Ectodermal cell (in vitro differentiated cells): ENCODE measurements around the gene SYNPO.

Source experiments
- H3K27ac ChIP-seq: 2 replicates; pipeline ENCODE4 v1.7.0; 2013; ENCODE audit warnings: mild to moderate bottlenecking, low read depth, low read length; ENCODE audit not compliant: insufficient read depth, poor library complexity, severe bottlenecking
- H3K27me3 ChIP-seq: 2 replicates; pipeline ENCODE4 v1.7.0; 2013; ENCODE audit warnings: mild to moderate bottlenecking, low read length; ENCODE audit not compliant: insufficient read depth, control insufficient read depth, poor library complexity, severe bottlenecking
- H3K36me3 ChIP-seq: one replicate; pipeline ENCODE4 v1.7.0; 2013; ENCODE audit warnings: low read length; ENCODE audit not compliant: control insufficient read depth, insufficient read depth
- H3K4me1 ChIP-seq: one replicate; pipeline ENCODE4 v1.7.0; 2013; ENCODE audit warnings: low read length; ENCODE audit not compliant: control insufficient read depth, insufficient read depth
- H3K4me3 ChIP-seq: 2 replicates; pipeline ENCODE4 v1.7.0; 2013; ENCODE audit warnings: low read depth, low read length, control low read depth; ENCODE audit not compliant: insufficient read depth
- H3K9me3 ChIP-seq: 2 replicates; pipeline ENCODE4 v1.7.0; 2013; ENCODE audit warnings: mild to moderate bottlenecking, low read length, moderate library complexity; ENCODE audit not compliant: control insufficient read depth
- WGBS, 2 experiments: methylation state at CpG; one replicate each; pipeline ENCODE4 v1.1.7; 2013; ENCODE audit warnings: missing lambda C conversion rate in 2 of 2; 5-methylcytosine and 5-hydroxymethylcytosine counted together

The SYNPO gene

DNA sequence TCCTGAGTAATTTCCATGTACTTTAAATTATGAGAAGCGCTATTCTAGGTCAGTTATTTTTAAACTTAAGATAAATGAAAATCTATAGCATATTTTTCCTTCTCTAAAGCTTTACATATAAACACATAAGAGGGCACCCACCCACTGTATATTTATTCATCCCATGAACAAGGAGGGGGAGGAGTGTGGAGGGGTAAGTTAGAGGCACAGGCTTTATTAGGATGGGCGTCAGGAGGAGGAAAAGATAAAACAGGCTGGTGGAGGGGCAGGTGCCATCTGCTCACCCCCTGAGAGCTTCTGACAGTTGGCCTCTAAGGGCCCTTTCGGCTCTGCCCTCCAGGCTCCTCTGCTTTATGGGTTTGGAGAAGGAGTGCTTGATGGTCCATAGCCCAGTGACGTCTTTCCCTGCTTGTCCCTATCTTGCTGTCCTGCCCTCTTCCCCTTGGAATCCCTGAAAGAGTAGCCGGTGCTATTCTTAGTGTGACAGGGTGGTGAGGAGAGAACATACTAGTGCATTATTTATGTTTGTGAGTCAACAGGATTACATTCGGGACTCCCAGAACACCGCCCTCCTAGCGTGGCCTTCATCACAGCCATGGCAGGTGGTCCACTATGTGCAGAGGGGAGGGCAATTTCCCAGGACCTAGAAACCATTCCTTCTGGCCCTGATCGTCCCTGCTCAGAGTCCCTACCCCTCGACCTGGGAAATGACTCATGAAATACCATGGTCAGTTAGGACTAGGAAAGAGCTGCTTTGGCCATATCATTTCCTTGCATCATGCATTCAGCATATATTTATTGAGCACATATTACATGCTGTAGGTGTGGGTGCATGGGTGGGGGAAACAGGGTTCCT lies 7.9 kb upstream of the SYNPO start:
- Histone ChIP-seq H3K27me3 (no peaks in the 10 kb centered on the region), H3K27ac (no peak overlapping the region), H3K9me3 (no peaks in the 10 kb centered on the region), H3K4me3 (no peak overlapping the region), H3K4me1 (peaks cover 6% of the 10 kb centered on the region), H3K36me3 (no peaks in the 10 kb centered on the region)
- 76 to 83% methylated on average over 9 of the region's 10 CpGs for WGBS, 2 experiments

DNA sequence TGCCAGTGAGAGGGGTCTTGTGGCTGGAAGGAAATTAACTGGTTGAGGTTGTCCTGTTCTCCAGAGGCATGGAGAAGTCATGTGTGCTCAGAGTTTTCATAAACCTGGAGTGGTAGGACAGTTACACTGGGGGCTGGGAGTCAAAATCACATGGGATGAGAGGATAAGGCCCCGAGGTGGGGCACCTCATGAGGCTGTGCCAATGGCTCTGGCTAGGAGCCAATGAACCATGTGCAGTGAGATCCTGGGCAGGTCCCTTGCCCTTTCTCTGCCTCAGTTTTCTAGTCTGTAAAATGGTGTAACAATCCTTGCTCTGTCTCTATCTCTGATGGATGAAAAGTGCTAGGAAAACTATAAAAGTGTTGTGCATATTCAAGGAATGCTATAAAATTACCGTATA lies 7.0 kb upstream of the SYNPO start:
- WGBS, 2 experiments: 93 to 97% methylated on average over 1 to 2 of the region's 2 CpGs
- no peak overlapping the region for H3K27ac ChIP-seq
- no peak overlapping the region for H3K4me3 ChIP-seq
- no peaks in the 10 kb centered on the region for H3K9me3 ChIP-seq
- H3K27me3 ChIP-seq: no peaks in the 10 kb centered on the region
- H3K4me1 ChIP-seq: peaks cover 13% of the 10 kb centered on the region
- no peaks in the 10 kb centered on the region for H3K36me3 ChIP-seq

DNA sequence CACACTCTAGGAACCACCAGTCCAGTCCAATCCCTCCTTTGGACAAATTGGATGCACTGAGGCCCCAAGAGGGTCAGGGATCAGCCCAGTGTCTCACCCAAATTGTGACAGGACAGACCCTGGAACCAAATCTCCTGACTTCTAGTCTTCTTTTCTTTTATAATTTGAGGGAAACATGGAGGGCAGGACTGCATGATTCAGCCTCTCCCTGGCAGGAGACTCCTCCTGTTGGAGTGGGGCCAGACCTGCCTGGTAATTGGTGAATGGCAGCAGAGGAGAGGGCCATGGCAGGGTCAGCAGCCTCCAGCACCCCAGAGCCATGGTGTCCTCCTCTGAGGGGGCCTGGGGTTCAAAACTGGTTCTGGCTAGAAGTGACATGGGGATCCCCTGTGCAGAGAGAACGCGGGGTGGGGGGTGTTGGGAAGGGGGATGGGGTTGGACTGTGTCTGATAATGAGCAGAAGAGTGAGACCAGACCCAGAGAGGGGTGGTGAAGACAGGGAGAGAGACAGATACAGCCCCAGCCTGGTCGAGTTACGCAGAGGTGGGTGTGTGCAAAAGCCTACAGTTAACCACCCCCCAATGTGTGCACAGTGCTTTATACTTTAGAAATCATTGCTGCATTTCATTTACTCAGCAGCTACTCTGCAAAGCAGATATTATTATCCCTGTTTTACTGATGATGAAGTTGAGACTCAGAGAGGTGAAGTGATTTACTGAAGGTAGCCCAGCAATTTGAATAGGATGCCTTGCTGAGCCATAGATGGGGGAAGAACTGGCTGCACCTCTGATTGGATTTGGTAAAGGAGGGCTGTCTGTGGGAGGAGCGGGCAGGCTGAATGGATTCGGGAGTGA lies 3.8 kb upstream of the SYNPO start:
- H3K4me1 ChIP-seq: peaks cover 25% of the 10 kb centered on the region
- H3K27ac ChIP-seq: no peak overlapping the region
- H3K9me3 ChIP-seq: no peaks in the 10 kb centered on the region
- H3K4me3 ChIP-seq: no peak overlapping the region
- WGBS, 2 experiments: 84 to 87% methylated on average over 4 to 6 of the region's 6 CpGs
- H3K36me3 ChIP-seq: no peaks in the 10 kb centered on the region
- no peaks in the 10 kb centered on the region for H3K27me3 ChIP-seq

DNA sequence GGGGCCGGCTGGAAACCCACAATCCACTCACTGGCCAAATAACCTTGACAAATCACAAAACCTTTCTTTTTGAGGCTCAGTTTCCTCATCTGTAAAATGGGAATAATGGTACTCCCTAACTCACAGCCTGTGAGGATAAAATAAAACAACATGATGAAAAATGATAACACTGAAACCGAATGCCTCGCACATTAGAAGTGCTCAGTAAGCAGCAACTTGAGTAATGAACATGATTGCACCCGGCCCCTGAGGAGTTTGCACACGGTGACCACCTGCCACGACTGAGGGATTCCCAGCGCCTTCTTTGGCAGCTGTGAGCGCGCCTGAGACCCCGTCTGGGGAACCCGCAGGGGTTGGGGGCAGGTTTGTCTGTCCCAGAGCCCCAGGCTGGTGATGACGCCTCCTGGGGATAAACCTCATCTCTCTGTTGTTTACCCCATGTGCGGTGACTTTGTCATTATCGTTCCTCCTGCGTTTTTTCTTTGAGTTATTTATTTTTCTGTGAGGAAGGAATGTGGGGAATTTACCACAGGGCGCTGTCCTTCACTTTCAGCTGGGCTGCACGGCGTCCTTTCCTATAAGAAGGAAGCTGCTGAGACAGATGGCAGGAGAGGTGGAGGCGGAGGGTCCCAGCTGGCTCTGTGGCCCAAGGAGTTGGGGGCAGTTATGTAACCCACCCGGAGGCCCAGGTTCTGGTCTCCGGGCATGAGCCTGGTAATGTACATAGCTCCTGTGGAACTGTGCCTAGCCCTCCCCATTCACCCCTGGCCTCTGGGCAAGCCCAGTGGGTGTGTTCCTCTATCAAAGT lies 3.0 kb upstream of the SYNPO start:
- Histone ChIP-seq H3K4me1 (peaks cover 29% of the 10 kb centered on the region), H3K4me3 (no peak overlapping the region), H3K9me3 (no peaks in the 10 kb centered on the region), H3K27me3 (no peaks in the 10 kb centered on the region), H3K36me3 (no peaks in the 10 kb centered on the region), H3K27ac (peak overlapping the region; percentile 16)
- WGBS, 2 experiments: 28 to 33% methylated on average over 20 to 21 of the region's 21 CpGs

DNA sequence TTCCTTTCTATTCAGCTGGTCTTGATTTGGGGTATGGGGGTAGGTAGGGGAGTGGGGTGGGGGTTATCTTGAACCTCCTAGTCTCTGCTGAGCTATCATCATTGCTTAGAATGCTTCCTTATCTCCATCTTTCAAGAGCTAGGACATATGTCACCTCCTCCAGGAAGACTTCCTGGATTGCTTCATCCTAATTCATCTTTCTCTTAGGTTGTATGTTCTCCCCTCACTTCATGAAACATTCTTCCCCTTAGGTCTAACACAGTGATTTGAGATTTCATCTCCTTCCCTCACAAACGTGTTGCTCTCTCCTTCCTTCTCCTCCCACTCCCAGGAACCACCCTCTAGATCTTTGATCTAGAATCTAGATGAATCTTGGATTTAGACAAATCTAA lies 2.4 kb upstream of the SYNPO start:
- no peaks in the 10 kb centered on the region for H3K27me3 ChIP-seq
- 31 to 38% methylated on average over 1 of the region's 1 CpG for WGBS, 2 experiments
- H3K4me3 ChIP-seq: no peak overlapping the region
- H3K27ac ChIP-seq: no peak overlapping the region
- H3K36me3 ChIP-seq: no peaks in the 10 kb centered on the region
- no peaks in the 10 kb centered on the region for H3K9me3 ChIP-seq
- peaks cover 32% of the 10 kb centered on the region for H3K4me1 ChIP-seq

DNA sequence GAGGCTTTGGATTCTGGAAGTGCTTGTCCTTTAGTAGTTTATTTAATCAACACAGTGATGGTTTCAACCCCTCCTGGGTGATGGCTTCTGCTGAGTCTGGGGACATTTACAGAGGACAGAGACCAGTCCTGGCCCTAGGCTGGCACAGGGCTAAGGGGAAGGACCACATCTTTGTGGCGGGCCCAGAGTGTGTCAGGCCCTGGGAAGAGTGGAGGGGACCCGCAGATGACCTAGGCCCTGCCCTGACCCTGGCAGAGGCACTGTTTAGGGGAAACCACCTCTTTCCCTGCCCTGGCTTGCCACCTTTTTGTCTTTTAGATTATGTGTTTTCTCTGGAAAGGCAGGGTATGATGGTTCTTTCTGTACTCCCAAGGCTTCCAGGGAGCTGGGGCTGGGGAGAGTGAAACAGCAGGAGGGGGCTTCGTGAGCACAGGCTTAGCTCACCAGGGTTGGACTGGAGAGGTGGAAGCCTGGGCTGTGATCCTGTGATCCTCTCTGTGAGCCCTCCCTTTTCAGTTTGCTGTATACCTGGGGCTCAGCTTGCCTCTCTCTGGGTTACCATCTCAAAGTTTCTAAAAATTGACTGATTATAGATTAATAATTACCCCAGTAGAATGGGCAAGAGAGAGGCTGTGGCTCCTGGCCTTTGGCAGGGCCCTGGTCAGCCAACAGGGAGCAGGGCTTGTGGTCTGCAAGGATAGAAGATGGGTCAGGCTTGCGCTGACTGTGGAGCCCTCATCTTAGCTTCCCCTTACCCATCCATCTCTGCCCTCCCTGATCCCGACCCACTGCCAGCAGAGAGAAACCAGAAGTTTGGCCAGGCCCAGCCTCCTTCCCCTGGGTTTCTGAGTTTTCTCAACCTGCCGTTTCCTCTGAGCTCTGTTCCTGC lies 1.7 kb upstream of the SYNPO start:
- no peak overlapping the region for H3K27ac ChIP-seq
- H3K36me3 ChIP-seq: no peaks in the 10 kb centered on the region
- 80% methylated on average over 6 of the region's 6 CpGs for WGBS, 2 experiments
- H3K4me1 ChIP-seq: peaks cover 32% of the 10 kb centered on the region
- H3K4me3 ChIP-seq: no peak overlapping the region
- H3K9me3 ChIP-seq: no peaks in the 10 kb centered on the region
- no peaks in the 10 kb centered on the region for H3K27me3 ChIP-seq

DNA sequence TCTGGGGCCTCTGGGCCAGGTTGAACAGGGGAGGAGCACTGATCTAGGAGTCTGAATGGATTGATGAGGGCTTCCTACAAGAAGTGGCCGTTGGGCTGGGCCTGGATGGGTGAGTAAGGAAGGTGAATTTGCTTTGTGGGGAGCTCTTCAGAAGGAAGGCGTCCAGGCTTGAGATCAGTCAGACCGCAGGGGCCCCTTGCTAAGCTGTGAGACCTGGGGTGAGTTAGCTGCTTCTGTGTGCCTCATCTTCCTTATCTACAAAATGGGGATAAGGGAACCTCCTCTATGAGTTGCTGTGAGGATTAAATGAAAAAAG lies 1.1 kb upstream of the SYNPO start:
- H3K27me3 ChIP-seq: no peaks in the 10 kb centered on the region
- H3K27ac ChIP-seq: no peak overlapping the region
- 86 to 87% methylated on average over 3 of the region's 3 CpGs for WGBS, 2 experiments
- peaks cover 37% of the 10 kb centered on the region for H3K4me1 ChIP-seq
- H3K4me3 ChIP-seq: no peak overlapping the region
- H3K9me3 ChIP-seq: no peaks in the 10 kb centered on the region
- H3K36me3 ChIP-seq: no peaks in the 10 kb centered on the region

DNA sequence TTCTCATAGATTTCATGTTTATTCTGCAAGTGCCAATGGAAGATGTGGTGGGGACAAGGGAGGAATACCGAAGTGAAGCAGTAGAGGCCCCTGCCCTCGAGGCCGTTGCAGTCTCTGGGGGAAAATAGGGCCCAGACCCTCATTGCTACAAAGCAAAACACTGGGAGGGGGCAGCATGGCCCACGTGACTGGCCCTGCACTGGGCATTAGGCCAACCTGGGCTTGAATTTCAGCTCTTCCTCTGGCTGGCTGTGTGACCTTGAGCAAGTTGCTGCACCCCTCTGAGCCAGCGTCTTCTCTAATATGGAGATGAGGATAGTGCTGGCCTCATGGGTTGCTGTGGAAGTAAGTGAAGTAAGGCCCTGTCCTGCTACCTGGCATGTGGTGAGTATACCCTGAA lies 709 bp upstream of the SYNPO start:
- Histone ChIP-seq H3K4me3 (no peak overlapping the region), H3K27me3 (no peaks in the 10 kb centered on the region), H3K4me1 (peaks cover 42% of the 10 kb centered on the region), H3K9me3 (no peaks in the 10 kb centered on the region), H3K36me3 (no peaks in the 10 kb centered on the region), H3K27ac (no peak overlapping the region)
- 88 to 89% methylated on average over 5 of the region's 5 CpGs for WGBS, 2 experiments

DNA sequence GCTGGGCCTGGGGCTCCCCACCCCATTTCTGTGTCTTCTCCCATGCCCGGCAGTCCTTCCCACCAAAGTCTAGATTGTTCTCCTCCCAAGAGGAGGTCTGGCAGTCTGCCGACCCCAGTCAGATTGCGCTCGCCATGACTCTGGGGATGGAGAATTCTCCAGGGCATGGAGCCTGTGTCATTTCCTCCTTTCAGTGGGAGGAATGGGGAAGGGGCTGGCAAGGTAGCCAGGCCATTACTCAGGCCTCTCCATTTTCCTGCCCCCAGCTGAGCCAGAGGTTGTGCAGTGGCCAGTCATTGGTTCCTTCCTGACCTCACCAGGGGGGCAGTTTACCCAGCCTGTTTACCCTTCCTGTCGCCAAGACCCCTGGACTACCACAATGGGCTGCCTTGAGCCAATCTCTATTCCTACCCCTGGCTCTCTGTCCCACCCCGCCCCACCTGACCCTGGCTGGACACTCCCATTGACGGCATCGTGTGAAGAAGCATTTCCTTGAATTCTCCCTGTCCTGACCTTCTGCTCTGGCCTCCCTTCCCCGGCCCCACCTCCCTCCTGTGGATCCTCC lies 628 bp downstream of the SYNPO start:
- Histone ChIP-seq H3K9me3 (no peaks in the 10 kb centered on the region), H3K27me3 (no peaks in the 10 kb centered on the region), H3K27ac (no peak overlapping the region), H3K4me3 (no peak overlapping the region), H3K36me3 (no peaks in the 10 kb centered on the region), H3K4me1 (peaks cover 51% of the 10 kb centered on the region)
- WGBS, 2 experiments: 82 to 84% methylated on average over 9 of the region's 9 CpGs
